Epithelial cell of prostate (primary cell): ENCODE results near the gene CELA3A.
"Not testable (repeated sequence)": the region's sequence is repeated elsewhere in the genome, so short reads cannot be mapped to it uniquely, and the experiment has no call there.

Source experiments
- DNase-seq: peaks from one replicate; pipeline ENCODE4 v3.0.0-alpha.2; 2011; ENCODE audit warnings: low read depth, low spot score
- H3K27ac ChIP-seq: fragments of 450-650 bp; 2 replicates; pipeline ENCODE4 v1.5.1; 2017; ENCODE audit warnings: mild to moderate bottlenecking

The CELA3A gene

DNA sequence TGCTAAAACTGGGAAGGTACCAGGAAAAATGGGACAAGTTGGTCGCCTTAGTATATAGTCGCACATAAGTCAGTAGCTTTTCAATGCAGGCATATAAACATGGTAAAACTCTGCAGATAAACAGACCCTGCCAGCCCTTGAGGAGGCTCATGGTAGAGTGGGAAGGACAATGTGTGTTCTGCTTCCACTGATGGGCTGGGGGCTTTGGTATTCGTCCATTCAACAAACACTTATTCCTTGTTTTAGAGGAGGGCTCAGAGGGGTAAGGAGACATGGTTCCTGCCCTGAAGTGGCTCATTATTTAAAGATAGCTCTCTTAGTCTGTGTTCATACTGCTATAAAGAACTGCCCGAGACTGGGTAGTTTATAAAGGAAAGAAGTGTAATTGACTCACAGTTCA, 11.3 kb downstream of the CELA3A start:
- H3K27ac ChIP-seq, DNase-seq: not testable (repeated sequence)

DNA sequence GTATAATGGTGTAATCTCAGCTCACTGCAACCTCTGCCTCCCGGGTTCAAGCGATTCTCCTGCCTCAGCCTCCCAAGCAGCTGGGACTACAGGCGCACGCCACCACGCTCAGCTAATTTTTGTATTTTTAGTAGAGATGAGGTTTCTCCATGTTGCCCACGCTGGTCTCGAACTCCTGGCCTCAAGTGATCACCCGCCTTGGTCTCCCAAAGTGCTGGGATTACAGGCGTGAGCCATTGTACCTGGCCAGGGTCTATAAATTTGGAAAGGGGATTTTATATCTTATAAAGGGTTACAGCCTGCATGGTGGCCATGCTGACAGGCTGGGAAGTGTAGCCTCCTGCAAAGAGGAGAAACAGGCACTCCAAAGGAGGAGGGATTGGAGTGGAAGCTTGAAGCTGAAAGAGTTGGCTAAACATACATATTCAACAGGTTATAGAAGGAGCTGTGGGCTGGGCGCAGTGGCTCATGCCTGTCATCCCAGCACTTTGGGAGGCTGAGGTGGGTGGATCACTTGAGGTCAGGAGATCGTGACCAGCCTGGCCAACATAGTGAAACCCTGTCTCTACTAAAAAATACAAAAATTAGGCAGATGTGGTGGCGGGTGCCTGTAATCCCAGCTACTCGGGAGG, 13.2 kb downstream of the CELA3A start:
- DNase-seq, H3K27ac ChIP-seq: not testable (repeated sequence)

DNA sequence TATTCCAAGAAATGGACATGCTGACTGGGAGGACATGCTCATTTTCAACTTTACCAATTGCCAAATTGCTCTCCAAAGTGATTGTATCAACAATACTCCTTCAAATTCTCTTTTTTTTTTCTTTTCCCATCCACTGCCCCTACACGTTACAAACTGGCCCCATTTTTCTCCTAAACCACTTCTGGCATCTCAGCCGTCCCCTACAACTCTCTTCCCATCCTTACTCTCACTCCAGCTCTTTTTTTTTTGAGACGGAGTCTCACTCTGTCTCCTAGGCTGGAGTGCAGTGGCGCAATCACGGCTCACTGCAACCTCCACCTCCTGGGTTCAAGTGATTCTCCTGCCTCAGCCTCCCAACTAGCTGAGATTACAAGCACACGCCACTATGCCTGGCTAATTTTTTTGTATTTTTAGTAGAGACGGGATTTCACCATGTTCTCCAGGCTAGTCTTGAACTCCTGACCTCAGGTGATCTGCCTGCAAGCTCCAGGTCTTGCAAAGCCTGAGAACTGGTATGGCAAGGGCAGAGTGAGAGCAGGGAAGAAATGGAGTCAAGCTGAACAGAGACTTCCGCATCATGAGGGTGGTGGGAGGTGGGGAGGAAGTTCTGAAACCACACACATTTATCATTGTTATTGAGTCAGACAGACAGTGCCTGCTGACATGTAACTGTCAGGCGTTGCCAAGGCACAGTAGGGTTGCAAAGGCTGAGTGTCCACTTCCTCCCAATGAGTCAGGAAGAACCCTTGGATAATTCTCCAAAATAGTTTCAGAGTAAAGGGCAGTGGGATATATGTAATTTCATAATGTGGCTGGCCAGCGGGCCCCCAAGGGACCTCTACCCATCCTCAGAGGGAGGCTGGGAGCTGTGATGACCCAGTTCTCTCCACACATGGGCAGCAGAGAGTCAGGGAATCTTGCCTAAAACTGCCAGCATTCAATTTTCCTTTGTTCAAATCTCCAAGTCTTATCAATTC, 17.4 kb downstream of the CELA3A start:
- H3K27ac ChIP-seq, result peak overlapping the region; percentile 82

DNA sequence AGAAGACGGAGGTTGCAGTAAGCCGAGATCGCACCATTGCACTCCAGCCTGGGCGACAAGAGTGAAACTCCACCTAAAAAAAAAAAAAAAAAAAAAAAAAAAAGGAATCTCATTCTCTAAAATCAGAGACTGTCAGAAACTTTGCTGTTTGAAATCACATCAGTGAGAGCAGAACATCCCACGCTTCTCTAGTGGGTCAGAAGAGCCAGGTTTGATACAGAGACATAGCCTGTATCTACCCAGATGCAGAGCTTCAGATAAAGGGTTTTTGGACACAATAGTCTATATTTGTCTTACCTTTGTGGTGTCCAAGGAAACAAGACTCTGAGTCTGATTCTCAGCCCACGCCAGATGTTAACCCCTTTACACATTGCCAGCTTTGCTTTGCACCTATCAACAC, 19.6 kb downstream of the CELA3A start:
- H3K27ac ChIP-seq, result no peak overlapping the region
- DNase-seq, result no peak

More for the DNA sequence above, 17.4 kb downstream of the CELA3A start:
- peak; percentile 86 for DNase-seq

DNA sequence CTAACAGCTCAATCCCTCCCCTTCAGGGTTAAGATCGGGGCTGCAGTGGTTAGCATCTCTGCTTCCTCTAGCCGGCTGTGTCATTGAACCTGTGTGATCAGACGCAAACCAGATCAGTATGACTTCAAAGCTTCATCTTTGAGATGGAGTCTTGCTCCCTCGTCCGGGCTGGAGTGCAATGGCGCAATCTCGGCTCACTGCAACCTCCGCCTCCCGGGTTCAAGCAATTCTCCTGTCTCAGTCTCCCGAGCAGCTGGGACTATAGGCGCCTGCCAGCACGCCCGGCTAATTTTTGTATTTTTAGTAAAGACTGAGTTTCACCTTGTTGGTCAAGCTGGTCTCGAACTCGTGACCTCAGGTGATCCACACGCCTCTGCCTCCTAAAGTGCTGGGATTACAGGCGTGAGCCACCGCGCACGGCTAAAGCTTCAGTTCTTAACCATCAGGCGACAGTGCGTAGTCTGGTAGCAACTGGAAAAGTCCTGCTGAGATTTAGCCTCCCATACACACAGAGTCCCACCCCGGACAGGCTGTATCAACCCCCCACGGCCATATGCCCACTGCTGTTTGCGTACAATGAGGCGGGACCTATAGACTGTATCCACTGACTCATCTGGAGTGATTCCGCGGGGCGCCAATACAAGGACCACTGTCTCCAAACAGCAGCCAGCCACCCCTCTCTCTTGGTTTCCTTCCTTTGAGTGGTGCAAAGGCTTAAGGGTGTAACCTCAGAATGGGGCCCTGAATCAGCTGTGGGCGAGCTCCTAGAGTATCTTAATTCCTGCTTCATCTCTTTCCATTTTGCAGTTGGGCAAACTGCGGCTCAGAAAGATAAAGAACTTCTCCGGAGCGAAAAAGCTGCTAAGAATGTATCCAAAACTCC, 23.3 kb downstream of the CELA3A start:
- DNase-seq, result no peak
- H3K27ac ChIP-seq, result peak overlapping the region; percentile 90

DNA sequence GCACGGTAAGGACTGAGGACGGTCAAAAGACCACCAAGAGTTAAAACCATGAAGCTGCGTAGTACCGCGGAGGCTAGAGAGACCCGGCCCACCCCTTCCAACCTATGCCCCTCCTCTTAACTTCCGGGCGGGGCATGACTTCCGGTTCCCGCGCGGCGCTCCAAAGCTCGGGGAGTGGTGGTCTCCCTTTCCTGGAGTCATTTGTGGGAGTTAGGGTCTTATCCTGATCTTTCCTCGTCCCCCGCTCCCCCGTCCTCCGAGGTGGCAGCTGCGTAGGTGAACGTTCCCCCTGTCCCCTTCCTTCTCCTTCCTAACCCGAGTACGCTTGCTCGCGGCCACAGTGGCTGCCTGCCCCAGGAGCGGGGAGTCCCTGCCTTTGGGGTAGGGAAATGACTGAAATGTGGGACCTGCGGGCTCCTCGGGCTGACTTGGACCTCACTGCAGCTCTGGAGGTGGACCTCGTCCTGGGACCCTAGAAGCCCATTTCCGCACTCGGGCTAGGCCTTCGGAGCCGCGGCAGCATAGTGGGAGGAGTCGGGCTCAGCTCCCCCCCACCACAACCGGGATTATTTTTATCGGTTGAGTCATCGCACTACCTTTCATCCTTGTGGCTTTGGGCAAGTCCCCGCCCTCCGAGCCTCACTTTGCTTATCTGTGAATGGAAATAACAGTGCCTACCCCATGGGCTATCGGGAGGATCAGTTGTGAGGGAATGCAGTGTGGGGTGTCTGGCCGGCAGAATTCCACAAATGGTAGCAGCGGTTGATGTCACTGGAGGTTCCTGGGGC, 24.1 kb downstream of the CELA3A start:
- peak overlapping the region; percentile 90 for H3K27ac ChIP-seq
- no peak for DNase-seq

GRCh38 chr1:22026924-22027289, 25.4 kb downstream of the CELA3A start:
- H3K27ac ChIP-seq, result no peak overlapping the region
- DNase-seq, result no peak

GRCh38 chr1:22030057-22030456, 28.6 kb downstream of the CELA3A start:
- H3K27ac ChIP-seq, result no peak overlapping the region
- DNase-seq, result no peak

DNA sequence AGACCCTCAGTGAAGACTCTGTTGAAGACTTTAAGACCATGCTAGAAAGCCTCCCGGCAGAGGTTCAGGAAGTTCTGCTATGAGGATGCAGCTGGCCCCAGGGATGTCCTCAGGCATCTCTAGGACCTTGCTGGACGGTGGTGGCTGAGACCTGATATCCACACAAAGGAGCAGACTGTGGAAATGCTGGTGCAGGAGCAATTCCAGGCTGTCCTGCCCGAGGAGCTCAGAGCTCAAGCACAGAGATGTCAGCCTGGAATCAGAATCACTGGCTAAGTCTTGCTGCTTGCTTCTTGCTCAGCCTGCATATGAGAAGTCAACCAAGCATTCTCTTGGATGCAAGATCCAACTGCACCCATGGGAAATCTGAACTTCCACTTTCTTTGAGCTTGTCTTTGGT, 29.0 kb downstream of the CELA3A start:
- no peak overlapping the region for H3K27ac ChIP-seq
- DNase-seq, result no peak

DNA sequence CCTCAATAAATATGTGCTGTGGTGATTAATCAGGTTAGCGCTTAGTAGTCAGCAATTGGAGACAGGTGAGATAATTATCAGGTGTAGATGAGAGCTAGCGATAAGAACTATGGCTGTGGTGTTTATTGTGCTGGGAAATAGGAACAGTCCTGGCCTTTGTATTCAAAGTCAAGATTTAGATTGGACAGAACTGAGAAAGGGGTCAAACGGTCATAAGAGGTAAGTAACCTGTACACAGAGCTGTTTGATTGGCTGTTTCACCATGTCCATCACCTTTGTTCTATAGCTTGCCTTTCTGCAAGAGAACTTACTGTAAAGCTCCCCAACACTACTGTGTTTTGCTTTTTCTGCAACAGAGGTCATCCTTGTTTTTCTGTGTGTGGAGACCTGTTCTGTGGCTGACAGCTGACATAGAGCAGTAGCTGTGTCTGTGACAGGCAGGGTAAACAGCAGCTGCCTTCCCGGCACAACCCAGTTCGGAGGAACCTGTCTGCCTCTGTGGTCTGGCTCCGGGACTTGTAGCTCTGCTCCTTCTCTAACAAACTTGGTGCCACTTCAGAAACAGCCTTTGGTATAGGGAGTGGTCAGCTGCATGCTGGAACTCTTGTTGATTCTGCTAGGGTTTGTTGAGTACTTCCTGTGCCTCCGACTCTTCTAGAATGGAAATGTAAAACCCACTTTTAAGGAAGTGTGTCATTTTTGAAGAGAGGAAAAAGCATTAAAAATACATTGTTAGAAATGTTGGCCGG, 29.9 kb downstream of the CELA3A start:
- no peak for DNase-seq
- H3K27ac ChIP-seq, result no peak overlapping the region

GRCh38 chr1:22034834-22035233, 33.4 kb downstream of the CELA3A start:
- not testable (repeated sequence) for H3K27ac ChIP-seq, DNase-seq

DNA sequence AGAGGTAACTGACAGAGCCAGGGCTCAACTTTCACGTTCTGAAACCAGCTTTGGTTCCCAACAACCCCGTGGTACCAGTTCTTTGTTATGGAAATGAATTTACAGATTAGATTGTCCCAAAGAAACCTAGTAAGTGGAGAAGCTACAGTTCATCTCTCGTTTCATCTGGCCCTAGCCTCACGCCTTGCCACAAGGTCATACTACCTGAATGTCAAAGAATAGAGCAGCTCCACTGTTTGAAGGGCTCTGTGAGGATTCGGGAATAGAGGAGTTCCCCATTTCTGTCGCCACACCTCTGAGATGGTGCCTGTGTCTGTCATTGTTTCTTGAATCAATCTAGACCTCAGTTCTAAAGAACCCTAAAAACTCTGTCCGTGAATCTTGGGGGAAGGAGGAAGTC, 36.1 kb downstream of the CELA3A start:
- DNase-seq, result no peak
- H3K27ac ChIP-seq, result no peak overlapping the region

DNA sequence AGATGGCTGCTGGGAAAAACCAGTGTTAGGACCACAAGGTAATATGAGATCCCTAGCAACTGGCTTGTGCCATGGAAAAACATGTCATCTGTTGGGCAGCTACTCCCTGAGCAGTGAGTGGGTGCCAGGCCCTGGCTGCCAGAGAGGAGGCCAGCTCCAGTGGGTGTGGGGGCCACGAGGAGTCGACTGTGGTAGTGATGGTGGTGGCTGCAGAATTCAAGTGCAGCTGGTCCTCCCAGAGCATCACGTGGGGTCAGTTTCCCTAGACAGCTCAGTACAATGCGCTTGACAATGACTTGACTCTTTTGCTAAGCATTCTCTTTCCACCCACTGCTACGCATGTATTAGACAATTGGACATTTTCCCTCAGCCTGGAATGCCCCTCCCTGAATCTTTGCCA, 36.6 kb downstream of the CELA3A start:
- no peak overlapping the region for H3K27ac ChIP-seq

DNA sequence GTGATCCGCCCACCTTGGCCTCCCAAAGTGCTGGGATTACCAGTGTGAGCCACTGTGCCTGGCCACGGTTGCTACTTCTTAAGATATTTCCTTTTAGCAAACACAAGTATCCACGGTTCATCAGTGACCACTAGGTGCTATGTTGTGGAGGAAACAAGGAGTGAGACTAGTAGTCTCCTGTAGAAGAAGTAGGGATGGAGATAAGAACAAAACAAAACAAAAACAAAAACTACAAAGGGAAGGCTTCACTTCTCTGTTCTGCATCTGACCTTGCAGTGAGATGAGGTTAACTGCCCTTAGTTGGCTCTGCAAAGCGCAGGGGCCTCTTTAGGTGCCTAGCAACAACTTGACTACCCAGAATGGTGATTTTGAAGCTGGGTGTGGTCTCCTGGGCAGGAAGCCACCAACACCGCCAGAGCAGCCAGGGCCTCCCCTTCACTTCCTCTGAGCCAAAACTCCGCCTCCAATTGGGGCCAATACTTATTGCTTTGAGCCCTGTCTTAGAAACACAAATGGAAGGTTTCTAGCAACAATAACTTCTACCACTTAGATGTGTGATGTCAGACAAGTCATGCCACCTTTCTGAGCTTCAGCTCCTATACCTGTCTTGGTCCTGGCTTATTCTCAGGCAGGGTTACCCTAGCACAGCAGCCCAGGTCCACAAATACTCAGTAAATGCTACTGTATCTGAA, 38.3 kb downstream of the CELA3A start:
- H3K27ac ChIP-seq, result peak overlapping the region; percentile 48
- DNase-seq, result no peak

More for the DNA sequence above, 36.6 kb downstream of the CELA3A start:
- DNase-seq, result no peak

DNA sequence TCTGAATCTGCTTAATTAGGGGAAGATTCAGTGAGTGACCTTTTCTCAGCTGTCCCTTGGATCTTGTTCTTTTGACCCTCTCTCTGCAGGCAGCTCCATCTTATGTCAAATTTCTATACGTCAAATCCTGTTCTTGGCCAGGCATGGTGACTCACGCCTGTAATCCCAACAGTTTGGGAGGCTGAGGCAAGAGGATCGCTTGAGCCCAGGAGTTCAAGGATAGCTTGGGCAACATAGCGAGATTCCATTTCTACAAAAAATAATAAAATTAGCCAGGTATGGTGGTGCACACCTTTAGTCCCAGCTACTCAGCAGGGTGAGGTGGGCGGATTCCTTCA, 38.8 kb downstream of the CELA3A start:
- peak overlapping the region; percentile 48 for H3K27ac ChIP-seq
- DNase-seq, result no peak

DNA sequence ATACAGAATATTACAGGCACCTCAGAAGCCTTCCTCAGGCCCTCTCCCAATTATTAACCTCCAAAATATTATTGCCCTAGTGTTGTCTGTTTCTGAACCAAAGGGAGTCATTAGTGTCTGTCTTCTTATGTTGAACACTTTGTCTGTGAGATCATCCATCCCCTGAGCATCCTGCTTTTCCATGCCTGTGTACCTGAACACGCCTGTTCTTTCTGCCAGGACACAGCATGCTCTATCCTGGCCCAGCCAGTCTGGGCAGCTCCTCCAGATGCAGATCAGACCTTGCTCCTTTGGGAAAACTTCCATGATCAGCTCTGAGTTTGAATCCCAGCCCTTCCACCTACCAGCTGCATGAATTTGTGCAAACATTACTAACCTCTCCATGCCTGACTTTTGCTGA, 40.0 kb downstream of the CELA3A start:
- DNase-seq, result no peak
- H3K27ac ChIP-seq, result peak overlapping the region; percentile 70

- peak; percentile 73 for DNase-seq
- peak overlapping the region; percentile 70 for H3K27ac ChIP-seq
Observed at GRCh38 chr1:22043198-22043769, 41.8 kb downstream of the CELA3A start.

DNA sequence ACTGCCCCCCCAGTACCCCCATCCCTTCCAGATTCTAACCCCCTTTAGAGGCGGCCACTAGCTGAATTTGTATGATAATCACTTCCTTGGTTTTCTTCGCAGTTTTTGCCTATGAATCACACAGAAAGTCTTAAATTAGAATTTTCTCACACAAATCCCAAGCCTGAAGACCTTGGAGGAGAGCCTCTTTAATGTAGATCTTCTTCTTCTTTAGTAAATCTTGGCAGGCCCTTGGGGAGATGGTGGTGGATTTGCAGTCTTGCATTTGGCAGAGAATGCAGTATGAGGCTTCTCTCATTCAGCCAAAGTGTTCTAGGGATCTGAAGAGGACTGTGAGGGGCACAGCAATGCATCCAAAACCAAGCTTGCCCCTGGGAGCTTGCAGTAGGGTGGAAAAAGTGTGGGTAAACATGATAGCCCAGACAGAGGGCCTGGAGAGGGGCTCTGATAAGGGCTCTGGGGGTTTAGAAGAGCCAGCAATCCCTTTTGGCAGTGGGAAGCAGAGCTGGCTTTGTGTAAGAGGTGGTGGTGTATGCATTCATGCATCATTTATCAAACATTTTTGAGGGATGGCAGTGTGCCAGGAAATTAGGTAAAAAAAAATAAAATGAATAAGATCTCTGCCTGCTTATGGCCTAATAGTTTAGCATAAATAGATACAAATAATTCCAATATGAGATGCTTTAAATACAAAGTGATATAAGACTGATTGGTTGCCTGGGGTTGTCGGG, 43.4 kb downstream of the CELA3A start:
- peak overlapping the region; percentile 70 for H3K27ac ChIP-seq
- no peak for DNase-seq
